AG10803 (cell line): Measurements from ENCODE around the gene TBC1D8.

Experiments
- DNase-seq: peaks from one replicate; pipeline ENCODE4 v3.0.0; 2010; ENCODE audit warnings: low read depth
- H3K4me3 ChIP-seq: 2 replicates; pipeline ENCODE4 v1.5.1; 2011; ENCODE audit warnings: mild to moderate bottlenecking, low read length, control low read depth
- TF ChIP-seq, protein P1 (sequence below): conservative IDR thresholded peaks from 2 replicates; pipeline ENCODE4 v1.5.1; 2011; ENCODE audit warnings: mild to moderate bottlenecking, low read length, control low read depth, inconsistent platforms

The TBC1D8 gene

GRCh38 chr2:100968146-100969145 is 182.7 kb downstream of the TBC1D8 start:
- DNase-seq = no peak
- TF ChIP-seq, protein P1, sequence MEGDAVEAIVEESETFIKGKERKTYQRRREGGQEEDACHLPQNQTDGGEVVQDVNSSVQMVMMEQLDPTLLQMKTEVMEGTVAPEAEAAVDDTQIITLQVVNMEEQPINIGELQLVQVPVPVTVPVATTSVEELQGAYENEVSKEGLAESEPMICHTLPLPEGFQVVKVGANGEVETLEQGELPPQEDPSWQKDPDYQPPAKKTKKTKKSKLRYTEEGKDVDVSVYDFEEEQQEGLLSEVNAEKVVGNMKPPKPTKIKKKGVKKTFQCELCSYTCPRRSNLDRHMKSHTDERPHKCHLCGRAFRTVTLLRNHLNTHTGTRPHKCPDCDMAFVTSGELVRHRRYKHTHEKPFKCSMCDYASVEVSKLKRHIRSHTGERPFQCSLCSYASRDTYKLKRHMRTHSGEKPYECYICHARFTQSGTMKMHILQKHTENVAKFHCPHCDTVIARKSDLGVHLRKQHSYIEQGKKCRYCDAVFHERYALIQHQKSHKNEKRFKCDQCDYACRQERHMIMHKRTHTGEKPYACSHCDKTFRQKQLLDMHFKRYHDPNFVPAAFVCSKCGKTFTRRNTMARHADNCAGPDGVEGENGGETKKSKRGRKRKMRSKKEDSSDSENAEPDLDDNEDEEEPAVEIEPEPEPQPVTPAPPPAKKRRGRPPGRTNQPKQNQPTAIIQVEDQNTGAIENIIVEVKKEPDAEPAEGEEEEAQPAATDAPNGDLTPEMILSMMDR = no peak

DNA sequence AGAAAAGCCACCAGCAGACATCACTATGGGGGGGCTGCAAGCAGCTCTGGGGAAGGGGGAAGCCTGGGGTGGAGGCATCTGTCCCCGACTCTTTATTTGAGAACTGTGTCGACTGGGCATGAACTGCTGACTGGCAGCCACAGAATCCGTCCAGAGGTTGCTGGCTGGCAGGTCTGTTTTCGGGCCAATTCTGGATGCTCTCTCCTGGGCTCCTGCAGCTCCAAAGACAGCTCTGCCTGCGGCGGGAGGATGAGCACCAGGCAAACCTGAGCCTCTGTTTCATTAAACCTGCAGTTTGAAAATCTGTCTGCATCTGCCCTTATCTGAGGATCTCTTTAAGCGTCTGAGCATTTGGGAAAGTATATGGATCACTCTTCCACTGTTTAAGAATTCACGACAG is 183.5 kb downstream of the TBC1D8 start:
- TF ChIP-seq, protein P1 = no peak
- no peak for DNase-seq
- H3K4me3 ChIP-seq = no peak overlapping the region

More at GRCh38 chr2:100968146-100969145, 182.7 kb downstream of the TBC1D8 start:
- H3K4me3 ChIP-seq = no peak overlapping the region

- DNase-seq = no peak
- TF ChIP-seq, protein P1 = no peak
- no peak overlapping the region for H3K4me3 ChIP-seq
Observed at GRCh38 chr2:100965596-100965995, 185.6 kb downstream of the TBC1D8 start.

- TF ChIP-seq, protein P1 = no peak
- H3K4me3 ChIP-seq = no peak overlapping the region
- DNase-seq = peak; percentile 76
Observed at GRCh38 chr2:100964681-100965169, 186.5 kb downstream of the TBC1D8 start.

DNA sequence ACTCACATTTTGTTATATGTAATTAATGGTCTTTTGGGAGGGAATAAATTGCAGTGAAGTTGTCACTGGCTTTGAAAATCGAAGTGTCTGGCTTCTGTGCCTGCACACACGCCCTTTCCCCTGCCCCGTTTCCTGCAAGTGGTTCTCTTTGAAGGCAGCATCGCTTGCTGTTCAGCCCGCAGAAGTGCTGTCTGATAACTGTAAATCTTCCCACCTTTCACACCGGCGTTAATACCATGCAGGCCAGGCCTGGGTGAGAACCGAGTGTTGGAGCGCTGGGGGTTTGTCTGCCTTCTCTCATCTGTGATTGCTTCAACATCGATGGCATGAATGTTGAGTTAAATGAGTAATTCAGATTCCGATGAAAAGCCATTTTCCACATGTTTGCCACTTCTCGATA is 187.0 kb downstream of the TBC1D8 start:
- TF ChIP-seq, protein P1 = no peak
- no peak overlapping the region for H3K4me3 ChIP-seq
- no peak for DNase-seq

DNA sequence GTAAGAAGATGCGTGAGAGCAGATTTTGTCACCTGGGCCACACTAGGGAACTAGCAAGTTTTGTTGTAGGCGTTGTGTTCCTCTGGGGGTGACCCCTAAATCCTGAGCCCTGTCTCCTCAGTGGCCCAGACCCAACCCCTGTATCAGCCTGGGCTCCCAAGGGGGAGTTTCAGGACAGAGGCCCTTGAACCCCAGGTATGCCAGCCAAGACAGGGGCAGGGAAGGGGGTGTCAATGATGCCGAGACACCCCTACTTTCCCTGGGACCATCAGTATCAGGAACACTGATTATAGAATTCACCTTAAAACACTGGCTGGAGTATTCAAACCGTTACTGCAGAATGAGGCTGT is 188.2 kb downstream of the TBC1D8 start:
- TF ChIP-seq, protein P1 = no peak
- DNase-seq = no peak
- H3K4me3 ChIP-seq = no peak overlapping the region
